Measurements from ENCODE around the gene PAPOLG. TPM values are rescaled to one million over a fixed set of nuclear protein-coding genes. Genes with fewer than 3 reads are reported as not detected.

Gene PAPOLG
- total and polyA plus RNA-seq, 2 of the 4 experiments (the other 2 are of a cell fraction) = 3.5 to 12.4 TPM

GRCh38 chr2:60794271-60794863 is 38.3 kb downstream of the PAPOLG start:
- no peak overlapping the region for H3K4ac ChIP-seq (ENCODE audit: low read depth, low read length)
- H3K79me1 ChIP-seq (ENCODE audit: low read depth in 1 of 2, low read length in 2 of 2) = no peaks in the 10 kb centered on the region
- no peak overlapping the region for H3K9ac ChIP-seq (ENCODE audit: low read depth, low read length)
- no peak overlapping the region for H2AK5ac ChIP-seq (ENCODE audit: low read depth, low read length)
- no peak overlapping the region for H3K14ac ChIP-seq (replicated peaks; ENCODE audit: low read depth, low read length)
- H3K4me1 ChIP-seq (ENCODE audit: control insufficient read depth, insufficient read depth, low read length) = no peaks in the 10 kb centered on the region
- ChIA-PET POLR2A (ENCODE audit: unreplicated experiment) (no interaction called here), CTCF (no interaction called here)
- H2BK120ac ChIP-seq (ENCODE audit: low read depth, low read length) = no peak overlapping the region
- H3K9me1 ChIP-seq (ENCODE audit: insufficient read depth, low read length) = no peaks in the 10 kb centered on the region
- no peak overlapping the region for H2AFZ ChIP-seq (replicated peaks; ENCODE audit: low read length, poor library complexity)
- H3K4me2 ChIP-seq (ENCODE audit: low read depth, low read length) = no peak overlapping the region
- no TSS peak for BruUV-seq (replicated peaks)
- H2BK15ac ChIP-seq (ENCODE audit: low read depth, low read length) = no peak overlapping the region
- no peak overlapping the region for H4K5ac ChIP-seq (ENCODE audit: low read depth, low read length)
- no peak overlapping the region for H3K4me3 ChIP-seq (ENCODE audit: insufficient read depth, low read depth, low read length)
- TF ChIP-seq CTCF (conservative IDR thresholded peaks at IDR 0.05; ENCODE audit: low read depth, low read length) (peak; percentile 54), MAFK (IDR thresholded peaks at IDR 0.05; ENCODE audit: low read depth, low read length) (no peak), BHLHE40 (IDR thresholded peaks at IDR 0.05; ENCODE audit: low read depth, low read length) (no peak), USF2 (IDR thresholded peaks at IDR 0.05; ENCODE audit: low read depth, low read length) (no peak), ELK1 (IDR thresholded peaks at IDR 0.05; ENCODE audit: borderline replicate concordance, low read depth, low read length) (no peak), RAD21 (IDR thresholded peaks at IDR 0.05; ENCODE audit: low read length) (peak; percentile 63), NFE2L2 (IDR thresholded peaks at IDR 0.05; ENCODE audit: low read depth, low read length) (no peak), SMC3 (IDR thresholded peaks at IDR 0.05; ENCODE audit: low read depth, low read length) (peak; percentile 66), CHD1 (IDR thresholded peaks at IDR 0.05; ENCODE audit: low read depth, low read length) (no peak), FOS (IDR thresholded peaks at IDR 0.05; ENCODE audit: low read depth, low read length) (no peak), RCOR1 (IDR thresholded peaks at IDR 0.05; ENCODE audit: insufficient replicate concordance, low read length) (no peak)
- intact Hi-C loops (cut with micrococcal nuclease) = loop anchor here (1.0 kb wide), 2 partner anchors 87 to 205 kb away; partner anchors contain the start of gene REL
- in situ Hi-C loops (cut with MboI; ENCODE audit: low sequenced_read_pairs) = loop anchor here (5.0 kb wide), 1 partner anchor 203 kb away; no protein-coding TSS in a partner anchor
- H2AK9ac ChIP-seq (replicated peaks; ENCODE audit: low read depth, low read length, poor library complexity) = no peak overlapping the region
- dilution Hi-C loops (cut with HindIII; ENCODE audit: low sequenced_read_pairs, unreplicated experiment) = no loop called here
- no peak overlapping the region for H2BK20ac ChIP-seq (ENCODE audit: low read depth, low read length)
- no peak overlapping the region for H3K18ac ChIP-seq (ENCODE audit: low read depth, low read length)
- no peak overlapping the region for H2BK5ac ChIP-seq (ENCODE audit: low read depth, low read length, poor library complexity, severe bottlenecking)
- DNase-seq (peak; percentile 27), ATAC-seq (ENCODE audit: low read depth) (no peak; the same call in 1 of the 2 replicates)
- no peak overlapping the region for H4K91ac ChIP-seq (ENCODE audit: insufficient read depth, low read depth, low read length)
- H3K23ac ChIP-seq (ENCODE audit: low read depth, low read length) = no peak overlapping the region
- no peak overlapping the region for H3K27ac ChIP-seq (ENCODE audit: insufficient read depth, low read length)
- no peak overlapping the region for H3K56ac ChIP-seq (ENCODE audit: extremely low read depth, insufficient read depth, low read length)
- no peaks in the 10 kb centered on the region for H3K27me3 ChIP-seq (ENCODE audit: control insufficient read depth, insufficient read depth, low read length)
- WGBS, 2 experiments (ENCODE audit: extremely low coverage in 2 of 2, insufficient read length in 1 of 2) = 100% methylated on average over 1 of the region's 5 CpGs; no CpG with 5 or more reads in 1 of the 2 experiments
- no peaks in the 10 kb centered on the region for H3K9me3 ChIP-seq (ENCODE audit: control insufficient read depth, insufficient read depth, low read length)
- peaks cover 23% of the 10 kb centered on the region for H3K36me3 ChIP-seq (ENCODE audit: control insufficient read depth, insufficient read depth, low read length)
- no peak overlapping the region for H4K8ac ChIP-seq (ENCODE audit: low read depth in 2 of 2, low read length in 2 of 2)
- H4K20me1 ChIP-seq (ENCODE audit: insufficient read depth, low read length) = no peaks in the 10 kb centered on the region
